ENCODE measurements around the gene IL6ST. TPM values are rescaled to one million over a fixed set of nuclear protein-coding genes. Genes with fewer than 3 reads are reported as not detected.

The IL6ST gene
- total RNA-seq, 1 donor from 2014 or later: 65.1 TPM

- peak overlapping the region; percentile 41 for H3K27ac Mint-ChIP-seq
Measured at GRCh38 chr5:55918087-55919035, 76.4 kb downstream of the IL6ST start.

GRCh38 chr5:55917402-55918086 is 77.2 kb downstream of the IL6ST start:
- Mint-ChIP-seq H3K4me1 (peaks cover 27% of the 10 kb centered on the region), H3K27me3 (no peaks in the 10 kb centered on the region), H3K27ac (no peak overlapping the region), H3K36me3 (ENCODE audit: low read depth) (no peaks in the 10 kb centered on the region), H3K4me3 (no peak overlapping the region), H3K9me3 (no peaks in the 10 kb centered on the region)
- no peak for DNase-seq
- intact Hi-C loops (cut with micrococcal nuclease): no loop called here

More at GRCh38 chr5:55918087-55919035, 76.4 kb downstream of the IL6ST start:
- H3K4me1 Mint-ChIP-seq: peaks cover 34% of the 10 kb centered on the region
- no peak for DNase-seq
- no peak overlapping the region for H3K4me3 Mint-ChIP-seq
- H3K9me3 Mint-ChIP-seq: no peaks in the 10 kb centered on the region
- intact Hi-C loops (cut with micrococcal nuclease): no loop called here
- no peaks in the 10 kb centered on the region for H3K27me3 Mint-ChIP-seq
- no peaks in the 10 kb centered on the region for H3K36me3 Mint-ChIP-seq (ENCODE audit: low read depth)

- no peaks in the 10 kb centered on the region for H3K27me3 Mint-ChIP-seq
- no peak for DNase-seq
- H3K9me3 Mint-ChIP-seq: no peaks in the 10 kb centered on the region
- H3K4me1 Mint-ChIP-seq: peaks cover 28% of the 10 kb centered on the region
- intact Hi-C loops (cut with micrococcal nuclease): no loop called here
- H3K36me3 Mint-ChIP-seq (ENCODE audit: low read depth): no peaks in the 10 kb centered on the region
- H3K27ac Mint-ChIP-seq: no peak overlapping the region
- no peak overlapping the region for H3K4me3 Mint-ChIP-seq
Measured at GRCh38 chr5:55916986-55917385, 77.8 kb downstream of the IL6ST start.

GRCh38 chr5:55915783-55916182 is 79.0 kb downstream of the IL6ST start:
- H3K4me3 Mint-ChIP-seq: no peak overlapping the region
- no peaks in the 10 kb centered on the region for H3K27me3 Mint-ChIP-seq
- H3K4me1 Mint-ChIP-seq: peaks cover 31% of the 10 kb centered on the region
- no peak overlapping the region for H3K27ac Mint-ChIP-seq
- no peaks in the 10 kb centered on the region for H3K36me3 Mint-ChIP-seq (ENCODE audit: low read depth)
- intact Hi-C loops (cut with micrococcal nuclease): no loop called here
- DNase-seq: no peak
- H3K9me3 Mint-ChIP-seq: no peaks in the 10 kb centered on the region

GRCh38 chr5:55914971-55915370 is 79.8 kb downstream of the IL6ST start:
- no peaks in the 10 kb centered on the region for H3K36me3 Mint-ChIP-seq (ENCODE audit: low read depth)
- peaks cover 26% of the 10 kb centered on the region for H3K4me1 Mint-ChIP-seq
- intact Hi-C loops (cut with micrococcal nuclease): no loop called here
- DNase-seq: no peak
- H3K4me3 Mint-ChIP-seq: no peak overlapping the region
- no peaks in the 10 kb centered on the region for H3K27me3 Mint-ChIP-seq
- H3K9me3 Mint-ChIP-seq: no peaks in the 10 kb centered on the region
- H3K27ac Mint-ChIP-seq: no peak overlapping the region

- Mint-ChIP-seq H3K27ac (no peak overlapping the region), H3K36me3 (ENCODE audit: low read depth) (no peaks in the 10 kb centered on the region), H3K4me1 (peaks cover 14% of the 10 kb centered on the region), H3K4me3 (no peak overlapping the region), H3K9me3 (peaks cover 4% of the 10 kb centered on the region), H3K27me3 (no peaks in the 10 kb centered on the region)
- intact Hi-C loops (cut with micrococcal nuclease): no loop called here
- no peak for DNase-seq
Measured at GRCh38 chr5:55913466-55914413, 81.0 kb downstream of the IL6ST start.

GRCh38 chr5:55911784-55912653 is 82.7 kb downstream of the IL6ST start:
- Mint-ChIP-seq H3K4me3 (no peak overlapping the region), H3K9me3 (peaks cover 4% of the 10 kb centered on the region), H3K27me3 (no peaks in the 10 kb centered on the region), H3K36me3 (ENCODE audit: low read depth) (no peaks in the 10 kb centered on the region), H3K4me1 (peaks cover 7% of the 10 kb centered on the region), H3K27ac (peak overlapping the region; percentile 0)
- intact Hi-C loops (cut with micrococcal nuclease): no loop called here
- DNase-seq: no peak

- Mint-ChIP-seq H3K36me3 (ENCODE audit: low read depth) (no peaks in the 10 kb centered on the region), H3K4me3 (no peak overlapping the region), H3K27me3 (no peaks in the 10 kb centered on the region), H3K27ac (no peak overlapping the region), H3K4me1 (peaks cover 21% of the 10 kb centered on the region), H3K9me3 (peaks cover 4% of the 10 kb centered on the region)
- DNase-seq: no peak
- intact Hi-C loops (cut with micrococcal nuclease): loop anchor here (10.0 kb wide), 2 partner anchors 574 to 734 kb away; partner anchors contain the start of gene CDC20B
Measured at GRCh38 chr5:55908804-55909203, 86.0 kb downstream of the IL6ST start.

GRCh38 chr5:55907927-55908326 is 86.8 kb downstream of the IL6ST start:
- H3K9me3 Mint-ChIP-seq: peaks cover 4% of the 10 kb centered on the region
- intact Hi-C loops (cut with micrococcal nuclease): loop anchor here (10.0 kb wide), 2 partner anchors 573 to 733 kb away; partner anchors contain the start of gene CDC20B
- H3K27ac Mint-ChIP-seq: no peak overlapping the region
- no peak overlapping the region for H3K4me3 Mint-ChIP-seq
- H3K27me3 Mint-ChIP-seq: no peaks in the 10 kb centered on the region
- H3K36me3 Mint-ChIP-seq (ENCODE audit: low read depth): no peaks in the 10 kb centered on the region
- peaks cover 30% of the 10 kb centered on the region for H3K4me1 Mint-ChIP-seq
- DNase-seq: no peak

- Mint-ChIP-seq H3K36me3 (ENCODE audit: low read depth) (no peaks in the 10 kb centered on the region), H3K27ac (peak overlapping the region; percentile 42), H3K27me3 (no peaks in the 10 kb centered on the region), H3K9me3 (peaks cover 4% of the 10 kb centered on the region), H3K4me3 (no peak overlapping the region), H3K4me1 (peaks cover 33% of the 10 kb centered on the region)
- DNase-seq: no peak
- intact Hi-C loops (cut with micrococcal nuclease): loop anchor here (10.0 kb wide), 2 partner anchors 570 to 730 kb away; partner anchors contain the start of gene CDC20B
Measured at GRCh38 chr5:55905251-55905650, 89.5 kb downstream of the IL6ST start.

GRCh38 chr5:55904152-55904551 is 90.6 kb downstream of the IL6ST start:
- Mint-ChIP-seq H3K36me3 (ENCODE audit: low read depth) (peaks cover 1% of the 10 kb centered on the region), H3K27me3 (no peaks in the 10 kb centered on the region), H3K9me3 (peaks cover 3% of the 10 kb centered on the region), H3K27ac (no peak overlapping the region), H3K4me1 (peaks cover 44% of the 10 kb centered on the region), H3K4me3 (no peak overlapping the region)
- DNase-seq: no peak
- intact Hi-C loops (cut with micrococcal nuclease): loop anchor here (5.0 to 10.0 kb wide), 4 partner anchors 142 to 729 kb away; partner anchors contain the start of genes CDC20B and SLC38A9

- Mint-ChIP-seq H3K4me3 (peak overlapping the region; percentile 67), H3K9me3 (no peaks in the 10 kb centered on the region), H3K4me1 (peaks cover 44% of the 10 kb centered on the region), H3K27ac (peak overlapping the region; percentile 67), H3K27me3 (no peaks in the 10 kb centered on the region), H3K36me3 (ENCODE audit: low read depth) (peaks cover 1% of the 10 kb centered on the region)
- intact Hi-C loops (cut with micrococcal nuclease): loop anchor here (2.0 to 10.0 kb wide), 6 partner anchors 34 to 728 kb away; partner anchors contain the start of genes CDC20B and SLC38A9
- DNase-seq: peak; percentile 93
Measured at GRCh38 chr5:55903121-55903701, 91.6 kb downstream of the IL6ST start.

All from activated CD4-positive, alpha-beta T cell treated with anti-CD3 and anti-CD28 coated beads, Interleukin-2, amount 10 ng/mL, durations not matched to agents 24 days and 14 days (primary cell).